GDM1 (cell line): ENCODE data around the gene CLASP2.
"Not testable (repeated sequence)": the region's sequence is repeated elsewhere in the genome, so short reads cannot be mapped to it uniquely, and the experiment has no call there.

Source experiments
- DNase-seq: peaks from one replicate; lab custom pipeline; 2025; lab: John Stamatoyannopoulos, UW

The CLASP2 gene

DNA sequence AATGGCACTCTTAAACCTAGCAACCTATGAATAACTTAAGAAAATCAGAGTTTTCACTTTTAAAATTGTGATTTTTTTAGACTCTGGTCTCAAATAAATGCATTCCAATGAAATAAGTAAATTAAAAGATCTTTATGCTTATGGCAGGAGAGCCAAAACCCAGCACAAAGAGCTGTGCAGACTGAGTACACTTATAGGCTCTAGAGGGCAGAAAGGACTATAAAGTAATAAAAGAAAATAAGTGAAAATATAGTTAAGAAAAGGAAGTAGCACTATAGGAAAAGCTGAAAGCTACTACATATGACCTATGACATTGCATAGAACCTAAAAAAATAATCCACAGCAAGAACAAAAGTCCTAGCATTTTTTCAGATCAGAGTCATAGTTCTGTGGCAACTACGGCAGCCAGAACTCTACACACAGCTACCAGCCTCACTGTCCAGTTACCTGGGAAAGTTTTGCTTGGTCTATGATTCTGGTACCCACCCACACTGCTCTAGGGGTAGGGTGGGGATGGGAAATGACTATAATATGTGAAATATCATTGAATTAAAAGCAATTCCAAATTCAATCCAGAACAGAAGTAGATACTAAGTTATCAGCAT lies 30.5 kb downstream of the CLASP2 start:
- DNase-seq = no peak

DNA sequence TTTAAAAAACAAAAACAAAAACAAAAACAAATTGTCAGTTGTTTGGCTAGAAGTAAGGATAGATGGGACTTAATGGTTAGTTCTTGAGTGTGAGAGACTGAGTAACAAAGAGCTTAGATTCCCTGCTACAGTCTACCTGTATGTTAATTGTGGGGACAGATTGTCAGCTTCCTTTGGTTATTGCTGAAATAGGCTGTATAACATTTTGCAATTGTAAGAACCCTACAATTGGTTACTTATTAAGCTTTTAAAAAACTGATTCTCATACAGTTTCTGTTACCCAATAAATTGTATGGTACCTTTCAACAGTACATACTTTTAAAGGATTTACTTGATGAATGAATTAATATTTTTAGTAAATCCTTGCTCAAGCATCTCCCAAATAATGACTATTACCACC lies 35.3 kb downstream of the CLASP2 start:
- DNase-seq = no peak

DNA sequence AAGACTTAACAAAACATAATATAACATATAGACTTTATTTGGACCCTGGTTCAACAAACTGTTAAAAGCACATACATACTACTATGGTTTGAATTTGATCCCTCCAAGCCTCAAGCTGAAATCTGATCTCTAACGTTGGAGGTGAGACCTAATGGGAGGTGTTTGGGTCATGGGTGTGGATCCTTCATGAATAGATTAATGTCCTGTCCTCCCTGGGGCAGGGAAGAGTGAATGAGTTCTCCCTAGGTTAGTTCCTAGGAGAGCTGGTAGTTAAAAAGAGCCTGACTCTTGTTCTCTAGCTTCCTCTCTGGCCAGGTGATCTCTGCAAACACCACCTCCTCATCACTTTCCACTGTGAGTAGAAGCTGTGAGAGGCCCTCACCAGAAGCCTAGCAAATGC lies 36.4 kb downstream of the CLASP2 start:
- no peak for DNase-seq

DNA sequence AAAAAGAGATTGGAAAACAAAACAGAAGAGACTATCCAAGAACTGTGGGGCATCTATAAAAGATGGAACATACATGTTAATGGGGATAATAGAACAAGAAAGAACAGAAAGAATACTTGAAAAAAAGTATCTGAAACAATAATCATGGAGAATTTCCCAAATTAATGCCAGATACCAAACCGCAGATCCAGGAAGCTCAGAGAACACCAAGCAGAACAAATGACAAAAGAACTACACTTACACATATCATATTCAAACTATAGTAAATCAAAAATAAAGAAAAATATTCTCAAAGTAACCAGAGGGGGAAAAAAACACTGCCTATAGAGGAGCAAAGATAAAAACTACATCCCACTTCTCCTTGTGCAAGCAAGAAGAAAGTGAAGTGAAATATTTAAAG lies 40.0 kb downstream of the CLASP2 start:
- DNase-seq = no peak

DNA sequence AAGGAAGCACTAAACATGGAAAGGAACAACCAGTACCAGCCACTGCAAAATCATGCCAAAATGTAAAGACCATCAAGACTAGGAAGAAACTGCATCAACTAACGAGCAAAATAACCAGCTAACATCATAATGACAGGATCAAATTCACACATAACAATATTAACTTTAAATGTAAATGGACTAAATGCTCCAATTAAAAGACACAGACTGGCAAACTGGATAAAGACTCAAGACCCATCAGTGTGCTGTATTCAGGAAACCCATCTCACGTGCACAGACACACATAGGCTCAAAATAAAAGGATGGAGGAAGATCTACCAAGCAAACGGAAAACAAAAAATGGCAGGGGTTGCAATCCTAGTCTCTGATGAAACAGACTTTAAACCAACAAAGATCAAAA lies 44.6 kb downstream of the CLASP2 start:
- not testable (repeated sequence) for DNase-seq

DNA sequence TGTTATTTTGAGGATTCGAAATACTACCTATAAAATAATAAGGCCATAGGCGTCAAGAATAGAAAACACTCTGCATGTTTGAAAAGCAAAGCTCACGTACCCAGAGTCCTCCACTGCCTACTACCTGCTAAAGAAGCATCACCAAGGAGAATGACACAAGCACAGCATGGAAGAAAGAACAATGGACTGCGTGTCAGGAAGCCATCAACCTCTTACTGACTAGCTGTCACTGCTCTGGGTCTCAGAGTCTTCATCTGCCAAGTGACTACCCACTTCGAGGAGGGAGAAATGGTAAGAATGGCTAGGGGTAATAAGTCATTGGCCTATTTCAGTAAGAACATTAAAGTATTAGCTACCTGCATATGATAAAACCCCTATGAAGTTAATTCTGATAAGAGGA lies 49.4 kb downstream of the CLASP2 start:
- DNase-seq = no peak

DNA sequence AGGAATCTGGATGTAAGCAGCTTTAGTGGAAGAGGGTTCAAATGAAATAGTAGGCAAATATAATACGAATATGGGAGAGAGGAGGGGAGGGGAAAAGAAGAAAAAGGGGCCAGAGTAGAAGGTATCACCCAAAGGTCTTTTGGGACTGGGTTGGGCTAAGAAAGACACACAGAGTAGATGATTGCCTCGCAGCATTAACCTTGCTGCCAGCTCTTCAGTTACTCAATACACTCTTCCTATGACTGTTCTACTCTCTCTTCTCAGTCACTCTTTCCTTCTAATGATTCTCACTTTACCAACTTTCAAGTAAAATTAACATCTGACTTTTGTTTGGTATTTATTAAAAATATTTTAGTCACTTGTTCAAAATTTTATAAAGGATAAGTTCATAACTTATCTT lies 52.8 kb downstream of the CLASP2 start:
- DNase-seq = no peak

DNA sequence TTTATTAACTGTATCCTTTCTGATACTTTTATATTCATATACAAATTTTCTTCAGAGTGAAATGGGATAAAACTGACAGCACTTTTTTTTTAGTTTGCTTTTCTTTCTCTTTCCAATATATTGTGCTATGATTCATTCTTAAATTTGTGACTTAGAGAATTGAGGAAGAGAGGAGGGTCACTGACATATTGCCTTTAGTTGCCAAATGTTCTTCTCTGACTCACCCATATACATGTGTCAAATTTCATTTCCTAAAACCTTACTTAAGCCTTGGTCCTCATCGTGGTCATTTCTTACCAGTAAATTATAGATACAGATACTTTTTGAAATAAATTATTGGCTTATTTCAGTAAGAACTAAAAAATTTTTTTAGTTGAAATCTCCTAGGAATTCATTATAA lies 53.9 kb downstream of the CLASP2 start:
- no peak for DNase-seq

DNA sequence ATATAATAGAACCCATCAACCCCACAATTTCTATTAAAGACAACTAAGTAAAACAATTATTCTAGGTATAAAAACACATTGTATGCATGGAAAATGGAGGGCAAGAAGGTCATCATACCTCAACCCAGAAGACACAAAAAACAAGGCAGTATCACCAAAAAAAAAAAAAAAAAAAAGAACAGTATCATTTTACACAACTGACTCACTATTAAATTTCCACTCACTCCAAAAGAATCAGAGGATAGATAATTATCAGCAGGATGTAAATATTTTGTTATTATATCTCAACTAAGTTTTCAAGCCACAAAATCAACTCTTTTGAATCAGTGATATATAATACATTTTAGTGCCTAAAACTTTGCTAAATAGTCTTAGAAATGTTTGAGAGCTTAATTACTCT lies 55.0 kb downstream of the CLASP2 start:
- DNase-seq = no peak

DNA sequence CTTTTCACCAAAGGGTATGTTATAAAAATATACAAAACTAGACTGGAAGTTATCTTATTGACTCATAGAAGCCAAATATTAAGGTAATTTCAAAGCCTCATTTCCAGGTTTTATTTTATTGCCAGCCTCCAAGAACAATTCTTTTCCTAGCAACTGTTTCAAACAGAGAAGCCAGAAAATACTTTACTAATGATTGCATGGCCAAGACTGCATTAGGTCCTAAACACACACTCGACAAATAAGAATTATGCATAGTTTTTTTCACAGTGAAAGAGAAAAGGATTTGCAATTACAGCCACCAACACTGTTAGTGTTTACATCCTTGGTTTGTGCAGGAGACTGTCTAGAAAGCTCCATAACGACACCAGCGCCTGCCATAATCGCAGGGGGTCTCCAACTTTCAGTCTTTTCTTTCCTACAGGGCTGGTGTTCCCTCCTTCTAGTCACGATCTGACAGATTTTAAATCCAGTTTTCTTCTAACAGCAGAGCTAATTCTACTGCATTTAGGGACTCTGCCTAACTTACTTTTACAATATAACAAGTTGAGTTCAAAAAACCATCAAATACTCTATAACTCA lies 58.1 kb downstream of the CLASP2 start:
- no peak for DNase-seq

DNA sequence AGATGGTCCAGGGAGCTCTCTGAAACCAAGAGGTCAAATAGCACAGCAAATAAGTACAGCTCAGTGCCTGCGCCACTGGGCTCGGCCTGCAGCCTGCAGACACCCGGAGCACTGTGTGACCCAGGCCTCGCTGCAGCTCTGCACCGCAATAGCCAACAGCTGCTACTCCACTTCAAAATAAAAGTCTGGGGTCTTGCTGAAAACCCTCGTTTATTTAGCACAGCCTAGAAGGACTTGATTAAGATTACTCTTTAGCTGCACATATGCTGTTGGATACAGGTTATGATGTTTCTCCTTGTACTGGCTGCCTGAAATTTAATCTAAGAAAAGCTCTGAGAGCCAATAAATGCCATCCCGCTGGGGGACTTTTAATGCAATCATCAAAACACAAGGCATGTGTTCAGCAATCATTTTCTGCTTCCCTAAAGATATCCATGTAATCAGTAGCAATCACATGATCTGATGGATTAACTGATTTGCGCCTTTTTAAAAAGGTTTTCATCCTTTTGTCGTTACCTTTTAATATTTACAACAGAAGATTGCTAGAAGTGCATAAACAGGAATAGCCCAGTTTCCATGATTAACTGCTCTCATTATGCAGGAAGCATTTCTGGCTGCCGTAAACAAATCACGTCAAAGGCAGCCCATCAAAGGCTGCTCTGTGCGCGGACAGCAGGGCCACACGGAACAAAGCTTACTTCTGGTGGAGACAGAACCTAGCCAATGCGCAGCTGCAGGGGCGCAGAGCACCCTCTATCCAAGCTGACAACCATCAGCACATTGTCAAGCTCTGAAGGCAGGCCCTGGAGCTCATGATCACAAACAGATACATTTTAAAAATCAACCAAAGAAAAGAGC lies 58.8 kb downstream of the CLASP2 start:
- DNase-seq = peak; percentile 21

DNA sequence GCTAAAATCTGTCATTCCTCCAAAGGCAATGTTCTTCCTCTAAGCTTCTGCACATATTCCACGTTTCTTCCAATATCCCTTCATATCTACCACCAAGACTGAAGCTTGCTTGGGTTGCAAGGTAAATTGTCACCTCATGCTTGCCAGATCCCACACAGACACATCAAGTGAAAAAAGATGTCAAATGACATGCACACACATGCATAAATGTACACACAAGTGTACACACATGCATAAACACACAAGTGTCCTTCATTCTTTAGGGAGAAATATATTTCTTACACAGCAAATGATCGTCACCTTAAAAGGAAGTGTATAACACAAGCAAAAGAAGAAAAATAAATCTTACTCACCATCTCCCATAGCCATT lies 59.4 kb downstream of the CLASP2 start:
- DNase-seq = no peak

DNA sequence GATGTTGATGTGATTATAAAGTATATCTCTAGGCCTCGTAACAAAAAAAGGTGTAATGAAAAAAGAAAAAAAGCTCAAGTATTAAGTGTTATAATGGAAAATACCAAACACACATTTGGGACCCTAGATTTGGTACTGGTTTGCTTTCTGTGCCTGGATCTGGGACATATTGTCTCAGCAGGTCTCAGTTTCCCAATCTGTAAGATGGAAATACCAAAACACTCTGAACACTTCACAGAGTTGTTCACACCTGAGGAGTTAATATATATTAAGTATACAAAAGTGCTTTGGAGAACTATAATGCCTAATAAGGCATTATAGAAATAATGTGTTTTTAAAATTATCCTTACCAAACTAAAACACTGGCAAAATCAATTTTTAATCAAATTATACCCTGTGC lies 60.0 kb downstream of the CLASP2 start:
- no peak for DNase-seq

DNA sequence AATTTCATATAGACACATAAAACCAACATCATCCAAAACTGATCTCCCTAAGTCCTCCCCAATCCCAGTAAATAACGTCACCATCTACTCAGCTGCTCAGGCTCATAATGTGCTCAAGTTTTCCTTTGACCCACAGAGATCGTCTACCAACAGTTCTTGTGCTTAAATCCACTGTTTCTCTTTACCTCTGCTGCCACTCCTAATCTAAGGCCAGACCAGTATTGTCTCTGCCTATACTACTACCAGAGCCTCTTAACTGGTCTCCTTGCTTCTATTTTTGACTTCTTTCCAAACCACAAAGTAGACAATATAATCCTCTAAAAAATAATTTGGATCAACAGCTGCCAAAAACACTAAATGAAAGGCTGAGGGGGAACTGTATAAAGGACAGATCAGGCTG lies 65.3 kb downstream of the CLASP2 start:
- no peak for DNase-seq

DNA sequence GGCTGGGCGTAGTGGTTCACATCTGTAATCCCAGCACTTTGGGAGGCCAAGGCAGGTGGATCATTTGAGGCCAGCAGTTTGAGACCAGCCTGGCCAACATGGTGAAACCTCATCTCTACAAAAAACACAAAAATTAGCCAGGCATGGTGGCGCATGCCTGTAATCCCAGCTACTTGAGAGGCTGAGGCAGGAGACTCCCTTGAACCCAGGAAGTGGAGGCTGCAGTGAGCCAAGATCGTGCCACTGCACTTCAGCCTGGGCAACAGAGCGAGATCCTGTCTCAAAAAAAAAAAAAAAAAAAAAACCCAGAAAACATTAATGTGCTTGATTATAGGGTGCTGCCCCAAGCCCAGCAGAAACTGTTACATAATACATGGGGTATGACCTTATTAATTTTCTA lies 67.0 kb downstream of the CLASP2 start:
- not testable (repeated sequence) for DNase-seq

DNA sequence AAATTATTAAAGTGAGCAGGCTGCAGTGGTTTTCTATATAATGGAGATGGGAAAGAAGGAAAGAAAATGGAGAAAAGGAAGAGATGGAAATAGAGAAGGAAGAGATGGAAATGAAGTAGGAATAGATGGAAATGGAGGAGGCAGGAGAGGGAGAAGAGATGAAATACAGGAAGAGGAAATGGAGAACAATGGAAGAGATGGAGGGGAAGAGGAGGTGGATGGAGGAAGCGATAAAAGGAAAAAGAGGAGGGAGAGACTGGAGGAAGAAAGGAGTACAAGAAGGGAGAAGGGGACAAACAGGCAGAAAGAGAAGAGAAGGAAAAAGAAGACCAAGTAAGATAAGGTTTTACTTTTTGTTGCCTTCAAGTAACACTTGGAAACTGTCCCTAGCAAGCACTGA lies 67.6 kb downstream of the CLASP2 start:
- no peak for DNase-seq

DNA sequence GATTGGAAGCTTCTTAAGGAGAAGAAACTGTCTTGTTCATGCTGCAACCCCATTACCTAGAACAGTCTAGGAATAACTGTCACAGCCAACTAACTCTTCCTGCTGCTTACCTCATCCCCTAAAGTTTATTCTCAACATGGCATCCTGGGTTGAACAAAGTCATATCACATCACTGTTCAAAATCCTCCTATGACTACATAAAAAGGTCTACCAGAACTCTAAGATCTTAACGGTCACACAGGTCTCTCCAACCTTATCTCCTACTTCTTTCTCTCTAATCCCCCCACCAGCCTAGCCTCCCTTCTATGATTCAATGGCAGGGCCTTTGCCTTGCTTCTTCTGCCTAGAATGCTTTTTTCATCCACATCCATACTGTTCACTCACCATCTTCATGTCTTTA lies 69.3 kb downstream of the CLASP2 start:
- DNase-seq = no peak

DNA sequence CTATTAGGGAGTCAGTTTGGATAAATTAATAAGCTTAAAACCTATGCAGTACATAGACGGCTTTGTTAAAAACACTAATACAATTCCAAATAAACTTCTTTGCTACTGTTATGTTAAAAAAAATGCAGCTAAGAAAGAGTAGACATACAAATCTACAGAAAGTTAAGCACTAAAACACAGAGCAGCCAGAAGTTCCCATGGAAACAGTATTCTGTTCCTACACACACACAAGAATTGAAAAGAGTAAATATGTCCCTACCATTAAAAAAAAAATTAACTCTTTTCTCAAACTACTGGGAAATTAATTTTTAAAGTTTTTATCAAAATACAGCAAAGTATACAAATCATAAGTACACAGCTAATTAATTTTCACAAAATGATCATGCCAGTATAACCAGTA lies 71.6 kb downstream of the CLASP2 start:
- DNase-seq = no peak

DNA sequence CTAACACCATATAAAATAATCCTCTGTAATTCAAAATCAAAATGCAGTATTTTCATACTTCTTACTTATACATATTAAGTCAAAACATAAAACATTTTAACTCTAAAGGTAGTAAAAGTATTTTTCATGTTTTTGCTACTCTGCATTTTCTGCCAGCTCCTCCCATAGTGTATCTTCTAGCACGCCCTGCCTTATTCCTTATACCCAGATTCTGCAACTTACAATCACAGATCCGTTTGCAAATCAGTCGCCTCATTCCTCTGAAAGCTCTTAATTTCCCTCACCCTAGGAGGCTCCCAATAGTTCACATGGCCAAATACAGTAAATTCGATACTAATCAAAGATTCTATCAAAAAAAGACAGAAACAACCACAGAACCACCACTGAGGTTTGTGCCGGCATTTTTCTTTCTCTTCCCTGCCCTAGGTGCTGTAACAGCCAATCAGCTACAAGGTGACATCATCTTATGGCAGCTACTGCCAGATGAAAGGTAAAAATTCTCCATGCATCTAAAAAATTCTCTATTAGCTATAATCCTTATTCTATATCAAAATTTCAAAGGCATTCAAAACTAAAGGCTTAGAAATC lies 72.9 kb downstream of the CLASP2 start:
- DNase-seq = no peak

DNA sequence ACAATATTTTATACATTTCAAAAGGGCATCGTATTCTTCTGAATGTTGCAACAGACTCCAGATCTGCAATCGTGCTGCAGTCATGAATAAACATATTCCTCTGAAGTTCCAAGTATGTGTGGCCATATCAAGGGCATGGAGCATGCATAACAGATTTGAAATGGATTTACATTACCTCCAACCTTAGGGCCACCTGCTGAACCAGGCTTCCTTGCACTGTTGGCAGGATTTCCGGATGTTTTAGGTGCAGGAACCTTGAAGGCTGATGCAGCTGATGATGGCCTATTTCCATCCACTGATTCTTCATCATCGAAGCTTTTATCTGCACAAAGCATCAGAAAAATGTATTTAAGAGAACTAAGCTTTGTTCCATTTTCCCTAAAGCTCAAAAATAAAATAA lies 73.5 kb downstream of the CLASP2 start:
- DNase-seq = no peak

DNA sequence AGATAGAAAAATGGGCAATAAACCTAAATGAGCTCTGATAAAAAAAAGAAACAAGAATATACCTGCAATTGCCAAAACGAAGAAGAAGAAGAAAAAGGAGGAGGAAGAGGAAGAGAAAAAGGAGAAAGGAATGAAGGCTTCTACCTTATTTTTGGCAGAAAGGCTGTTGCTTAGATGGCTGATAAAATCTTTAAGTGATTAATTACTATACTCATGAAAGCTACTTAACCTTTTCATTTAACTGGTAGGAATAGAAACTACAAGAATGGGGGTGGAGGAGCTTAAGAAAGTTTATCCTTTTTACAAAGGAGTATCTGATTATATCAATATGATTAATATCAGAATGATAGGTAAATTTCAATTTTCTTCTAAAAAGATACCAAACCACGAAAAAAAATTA lies 75.2 kb downstream of the CLASP2 start:
- no peak for DNase-seq

DNA sequence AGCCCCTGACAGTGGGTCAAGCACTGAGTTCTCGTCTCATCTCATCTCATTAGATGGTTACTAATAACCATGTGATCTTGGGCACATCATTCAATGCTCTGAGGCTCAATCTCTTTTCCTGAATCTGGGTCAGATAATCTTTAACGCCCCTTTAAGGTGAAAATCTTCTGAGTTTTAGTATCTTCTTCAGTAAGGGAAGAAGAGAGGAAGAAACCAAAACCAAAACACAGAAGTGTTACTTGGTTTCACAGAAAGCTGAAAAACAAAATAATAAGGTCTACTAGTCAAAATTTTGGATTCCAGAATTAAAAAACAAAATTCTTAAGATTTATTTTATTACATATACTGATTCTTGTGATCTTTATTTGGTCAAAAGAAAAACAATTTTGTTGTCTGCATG lies 78.2 kb downstream of the CLASP2 start:
- DNase-seq = no peak

DNA sequence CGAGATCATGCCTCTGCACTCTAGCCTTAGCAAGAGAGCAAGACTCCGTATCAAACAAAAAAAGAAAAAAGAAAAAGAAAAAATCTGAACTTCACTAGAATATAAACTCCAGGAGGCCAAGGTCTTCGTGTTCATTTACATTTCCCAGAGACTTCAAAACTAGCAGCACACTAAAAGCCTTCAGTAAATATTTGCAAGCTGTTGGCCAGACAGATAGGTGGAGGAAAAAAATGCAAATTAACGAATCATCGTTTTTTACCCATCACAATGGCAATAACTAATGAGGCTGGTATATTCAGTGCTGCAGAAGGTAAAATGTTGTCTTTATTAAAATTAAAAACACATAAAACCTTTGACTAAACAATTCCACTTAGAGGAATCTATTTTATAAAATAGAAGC lies 80.6 kb downstream of the CLASP2 start:
- DNase-seq = no peak
